Measurements from ENCODE around the gene FBLL1.
A peak's percentile ranks its signal among the peaks of the same experiment; 100 is the strongest.

The FBLL1 gene

DNA sequence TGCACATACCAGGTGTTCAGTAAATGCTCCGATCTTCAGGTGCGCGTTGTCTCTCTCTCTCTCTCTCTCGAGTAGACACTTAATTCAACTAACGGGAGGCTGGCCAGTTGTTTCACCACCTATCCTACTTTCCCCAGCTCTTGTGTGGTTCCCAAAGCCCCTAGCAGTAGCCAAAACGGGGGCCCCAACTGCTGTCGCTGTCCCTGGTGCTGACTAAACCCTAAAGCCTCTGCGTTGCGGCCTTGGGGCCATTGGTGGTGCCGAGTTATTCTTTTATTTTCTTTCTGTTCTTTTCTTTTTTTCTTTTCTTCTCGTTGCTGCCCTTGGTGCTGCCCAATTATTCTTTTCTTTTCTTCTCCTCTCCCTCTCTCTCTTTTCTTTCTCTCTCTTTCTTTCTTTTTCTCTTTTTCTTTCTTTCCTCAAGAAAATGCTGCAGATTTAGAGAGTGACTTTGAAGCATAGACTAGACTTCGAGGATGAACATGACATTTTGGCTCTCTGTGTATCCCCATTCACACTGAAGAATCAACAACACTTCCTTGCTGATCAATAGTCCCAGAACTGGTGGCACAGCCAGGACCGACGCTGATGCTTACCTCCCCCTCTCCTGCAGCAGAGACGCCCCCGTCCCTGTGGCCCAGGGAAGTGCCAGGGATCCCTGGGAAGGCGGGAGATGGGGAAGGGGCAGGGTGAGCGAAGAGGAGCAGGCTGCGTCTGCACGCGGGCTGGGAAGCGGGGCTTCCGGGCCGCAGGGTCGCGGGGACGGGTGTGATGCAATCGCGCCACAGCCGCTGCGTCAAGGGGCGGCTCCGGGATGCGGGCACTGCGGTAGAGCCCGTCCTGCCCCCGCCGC, at the start of gene FBLL1:
Gene FBLL1 (plus strand): TSS at position 785 of the 853 bp plus-strand sequence. CDS start 200 bp downstream, outside the sequence.
- H3K27ac ChIP-seq: no peak within 1 kb of the TSS
- TF ChIP-seq, protein P1, sequence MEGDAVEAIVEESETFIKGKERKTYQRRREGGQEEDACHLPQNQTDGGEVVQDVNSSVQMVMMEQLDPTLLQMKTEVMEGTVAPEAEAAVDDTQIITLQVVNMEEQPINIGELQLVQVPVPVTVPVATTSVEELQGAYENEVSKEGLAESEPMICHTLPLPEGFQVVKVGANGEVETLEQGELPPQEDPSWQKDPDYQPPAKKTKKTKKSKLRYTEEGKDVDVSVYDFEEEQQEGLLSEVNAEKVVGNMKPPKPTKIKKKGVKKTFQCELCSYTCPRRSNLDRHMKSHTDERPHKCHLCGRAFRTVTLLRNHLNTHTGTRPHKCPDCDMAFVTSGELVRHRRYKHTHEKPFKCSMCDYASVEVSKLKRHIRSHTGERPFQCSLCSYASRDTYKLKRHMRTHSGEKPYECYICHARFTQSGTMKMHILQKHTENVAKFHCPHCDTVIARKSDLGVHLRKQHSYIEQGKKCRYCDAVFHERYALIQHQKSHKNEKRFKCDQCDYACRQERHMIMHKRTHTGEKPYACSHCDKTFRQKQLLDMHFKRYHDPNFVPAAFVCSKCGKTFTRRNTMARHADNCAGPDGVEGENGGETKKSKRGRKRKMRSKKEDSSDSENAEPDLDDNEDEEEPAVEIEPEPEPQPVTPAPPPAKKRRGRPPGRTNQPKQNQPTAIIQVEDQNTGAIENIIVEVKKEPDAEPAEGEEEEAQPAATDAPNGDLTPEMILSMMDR (IDR thresholded peaks at IDR 0.05): no peak
- H3K9me3 ChIP-seq: peaks cover 0 to 6% (median 0%) of the 10 kb centered on the region in 3 donors
- peaks cover 0 to 47% of the 10 kb centered on the region in 2 donors for H3K27me3 ChIP-seq
- H3K36me3 ChIP-seq: peaks cover 0 to under 1% (median 0%) of the 10 kb centered on the region in 3 donors
- H3K4me3 ChIP-seq: peak within 1 kb of the TSS; percentile 35 to 52
- no peak for DNase-seq
- intact Hi-C loops (cut with DNase I; ENCODE audit: low total_unique reads): no loop called here
- H3K4me1 ChIP-seq: peaks cover 0 to 12% (median 6%) of the 10 kb centered on the region in 4 donors

DNA sequence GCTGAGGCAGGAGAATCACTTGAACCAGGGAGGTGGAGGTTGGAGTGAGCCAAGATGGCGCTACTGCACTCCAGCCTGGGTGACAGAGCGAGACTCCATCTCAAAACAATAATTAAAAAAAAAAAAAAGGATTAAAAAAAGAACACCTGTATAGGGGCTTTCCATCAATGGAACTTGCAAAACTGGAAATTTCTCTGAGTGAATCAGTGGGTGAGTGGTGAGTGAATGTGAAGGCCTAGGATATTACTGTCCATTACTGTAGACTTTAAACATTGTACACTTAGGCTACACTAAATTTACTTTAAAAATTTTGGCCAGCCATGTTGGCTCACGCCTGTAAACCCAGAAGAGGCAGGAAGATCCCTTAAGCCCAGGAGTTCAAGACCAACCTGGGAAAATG, 48.5 kb upstream of the FBLL1 start:
- Histone ChIP-seq H3K27me3 (no peaks in the 10 kb centered on the region), H3K9me3 (no peaks in the 10 kb centered on the region), H3K4me1 (no peaks in the 10 kb centered on the region), H3K36me3 (no peaks in the 10 kb centered on the region), H3K4me3 (no peak overlapping the region), H3K27ac (no peak overlapping the region)
- TF ChIP-seq, protein P1 (IDR thresholded peaks at IDR 0.05): no peak
- intact Hi-C loops (cut with DNase I; ENCODE audit: low total_unique reads): loop anchor here (10.0 kb wide), 2 partner anchors 84 to 1104 kb away; partner anchors contain the start of gene SPDL1
- no peak for DNase-seq

DNA sequence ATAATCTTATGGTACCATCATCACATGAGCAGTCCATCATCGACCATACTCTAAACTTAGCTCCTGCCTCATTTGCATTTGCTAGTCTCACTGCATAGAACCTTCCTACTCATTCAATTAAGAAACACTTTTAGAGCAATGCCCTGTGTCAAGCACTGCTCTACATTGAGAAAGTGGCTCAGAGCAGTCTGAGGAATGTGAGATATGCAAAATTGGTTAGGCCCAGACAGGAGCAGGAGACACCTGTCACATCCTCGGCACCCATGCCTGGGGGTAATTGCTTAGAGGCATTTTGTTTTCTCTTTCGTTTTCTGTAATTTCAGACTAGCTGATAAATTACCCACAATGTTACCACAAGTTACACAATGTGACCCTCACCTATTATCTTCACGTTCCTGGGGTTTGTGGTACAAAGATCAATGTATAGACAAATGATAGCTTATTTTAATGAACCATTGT, 47.7 kb upstream of the FBLL1 start:
- no peak overlapping the region for H3K4me3 ChIP-seq
- no peaks in the 10 kb centered on the region for H3K9me3 ChIP-seq
- no peaks in the 10 kb centered on the region for H3K27me3 ChIP-seq
- intact Hi-C loops (cut with DNase I; ENCODE audit: low total_unique reads): loop anchor here (10.0 kb wide), 2 partner anchors 83 to 1103 kb away; partner anchors contain the start of gene SPDL1
- DNase-seq: no peak
- H3K27ac ChIP-seq: no peak overlapping the region
- TF ChIP-seq, protein P1 (IDR thresholded peaks at IDR 0.05): no peak
- peaks cover 0 to 4% (median 0%) of the 10 kb centered on the region in 4 donors for H3K4me1 ChIP-seq
- no peaks in the 10 kb centered on the region for H3K36me3 ChIP-seq

DNA sequence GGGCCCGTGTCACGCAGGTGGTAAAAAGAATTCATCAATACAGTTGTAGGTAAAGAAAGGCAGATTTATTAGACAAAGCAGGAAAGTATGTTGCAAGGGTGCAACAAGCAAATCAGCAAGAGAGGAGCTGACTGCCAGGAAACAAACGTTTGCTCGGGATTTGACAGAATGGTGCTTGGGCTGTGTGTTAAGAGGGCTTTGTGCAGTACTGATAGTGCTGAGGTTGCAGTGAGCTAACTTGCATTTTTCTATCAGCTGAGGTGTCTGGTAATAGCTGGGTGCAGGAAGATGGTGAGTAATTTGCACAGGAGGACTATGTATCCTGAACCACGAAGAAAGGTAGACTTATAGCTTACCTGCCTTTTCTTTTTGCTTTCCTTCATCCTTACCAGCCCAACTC, 46.7 kb upstream of the FBLL1 start:
- intact Hi-C loops (cut with DNase I; ENCODE audit: low total_unique reads): loop anchor here (10.0 kb wide), 2 partner anchors 82 to 1102 kb away; partner anchors contain the start of gene SPDL1
- TF ChIP-seq, protein P1 (IDR thresholded peaks at IDR 0.05): no peak
- no peaks in the 10 kb centered on the region for H3K9me3 ChIP-seq
- no peak overlapping the region for H3K27ac ChIP-seq
- no peak overlapping the region for H3K4me3 ChIP-seq
- H3K27me3 ChIP-seq: no peaks in the 10 kb centered on the region
- peaks cover 0 to 9% (median 5%) of the 10 kb centered on the region in 4 donors for H3K4me1 ChIP-seq
- H3K36me3 ChIP-seq: no peaks in the 10 kb centered on the region
- DNase-seq: no peak

DNA sequence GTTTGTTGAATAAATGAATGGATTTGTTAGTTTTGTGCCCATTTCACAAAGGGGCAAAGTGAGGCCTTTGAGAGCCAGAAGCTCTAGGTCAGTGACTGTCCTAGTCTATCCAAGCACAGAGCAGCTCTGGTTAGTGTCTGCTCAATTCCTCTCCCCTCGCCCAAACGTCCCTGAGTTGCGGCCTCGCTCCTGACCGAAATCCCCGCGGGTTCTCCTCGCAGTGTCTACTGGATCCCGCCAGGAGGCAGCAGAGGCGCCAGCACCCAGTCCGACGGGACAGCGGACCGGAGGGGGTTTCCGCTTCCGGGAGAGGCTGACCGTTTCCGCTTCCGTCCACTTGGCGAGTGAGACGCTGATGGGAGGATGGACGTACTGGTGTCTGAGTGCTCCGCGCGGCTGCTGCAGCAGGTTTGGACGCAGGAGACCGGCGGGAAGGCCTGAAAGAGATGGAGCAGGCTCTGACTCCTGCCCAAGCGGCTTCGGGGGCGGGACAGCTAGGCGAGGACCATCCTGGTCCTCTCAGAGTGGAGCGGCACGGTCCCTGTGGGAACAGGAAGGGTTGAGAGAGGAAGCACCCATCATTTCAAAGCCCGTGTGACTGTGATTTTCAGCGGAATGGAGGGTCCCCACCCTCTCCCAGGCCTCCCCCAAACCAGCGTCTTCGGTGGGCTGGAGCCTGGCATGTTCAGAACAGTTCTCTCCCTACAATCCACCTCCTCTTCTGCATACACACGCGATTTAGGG, 42.8 kb upstream of the FBLL1 start, which contains the start of gene RARS1:
Gene RARS1 (plus strand): TSS at position 336 of the 744 bp plus-strand sequence. CDS start 28 bp downstream, at position 364.
- intact Hi-C loops (cut with DNase I; ENCODE audit: low total_unique reads): loop anchor here (10.0 kb wide), 2 partner anchors 78 to 1098 kb away; partner anchors contain the start of gene SPDL1
- Histone ChIP-seq H3K27ac (peak within 1 kb of the TSS; percentile 80 to 85), H3K36me3 (peaks cover 24 to 34% (median 33%) of the 10 kb centered on the region in 3 donors), H3K4me3 (peak within 1 kb of the TSS; percentile 86 to 87), H3K9me3 (no peaks in the 10 kb centered on the region), H3K4me1 (peaks cover 0 to 13% (median 9%) of the 10 kb centered on the region in 4 donors), H3K27me3 (no peaks in the 10 kb centered on the region)
- TF ChIP-seq, protein P1 (IDR thresholded peaks at IDR 0.05): peak; percentile 90 to 97
- DNase-seq: peak; percentile 89 to 95
